ENCODE data around the gene AK1.

The AK1 gene

GRCh38 chr9:127877566-127877998, at the start of gene AK1:
AK1 (minus strand) TSS chr9:127877675; CDS start chr9:127874617, 3,058 bp downstream.
- peak in 13 of 14 donors; percentile 42 to 88 (median 76) for DNase-seq

- DNase-seq, result no peak
Measured at GRCh38 chr9:127926906-127927200, 49.4 kb upstream of the AK1 start.

GRCh38 chr9:127925959-127926905, 48.8 kb upstream of the AK1 start:
- DNase-seq, result no peak

GRCh38 chr9:127924736-127925444, 47.4 kb upstream of the AK1 start:
- no peak for DNase-seq

GRCh38 chr9:127923771-127924170, 46.3 kb upstream of the AK1 start:
- no peak for DNase-seq

GRCh38 chr9:127923046-127923445, 45.6 kb upstream of the AK1 start:
- no peak for DNase-seq

GRCh38 chr9:127921557-127922120, 44.2 kb upstream of the AK1 start:
- peak in 9 of 14 donors; percentile 26 to 74 (median 37) for DNase-seq

- DNase-seq, result no peak
Measured at GRCh38 chr9:127920794-127921193, 43.3 kb upstream of the AK1 start.

GRCh38 chr9:127919253-127919815, 41.9 kb upstream of the AK1 start:
- peak in 1 of 14 donors; percentile 47 for DNase-seq

- DNase-seq, result no peak
Measured at GRCh38 chr9:127918183-127919107, 41.0 kb upstream of the AK1 start.

- DNase-seq, result peak in 2 of 14 donors; percentile 12 to 36
Measured at GRCh38 chr9:127917603-127918002, 40.1 kb upstream of the AK1 start.

- DNase-seq, result peak; percentile 50 to 96 (median 88)
Measured at GRCh38 chr9:127916720-127917581, 39.5 kb upstream of the AK1 start, which contains the start of gene ST6GALNAC4. ST6GALNAC4 (minus strand) TSS chr9:127917041; CDS start chr9:127916419, 622 bp downstream.

- DNase-seq, result peak in 4 of 14 donors; percentile 38 to 60 (median 48)
Measured at GRCh38 chr9:127915801-127916719, 38.6 kb upstream of the AK1 start.

- no peak for DNase-seq
Measured at GRCh38 chr9:127915325-127915752, 37.9 kb upstream of the AK1 start.

GRCh38 chr9:127913682-127914081, 36.2 kb upstream of the AK1 start:
- DNase-seq, result no peak

GRCh38 chr9:127912882-127913281, 35.4 kb upstream of the AK1 start:
- DNase-seq, result no peak

- DNase-seq, result no peak
Measured at GRCh38 chr9:127912296-127912695, 34.8 kb upstream of the AK1 start.

- peak in 1 of 14 donors; percentile 70 for DNase-seq
Measured at GRCh38 chr9:127910613-127911205, 33.2 kb upstream of the AK1 start.

- no peak for DNase-seq
Measured at GRCh38 chr9:127909839-127910273, 32.4 kb upstream of the AK1 start.
